ENCODE measurements around the gene WDR19.
A peak's percentile ranks its signal among the peaks of the same experiment; 100 is the strongest.

Gene WDR19

GRCh38 chr4:39308611-39309010, 126.3 kb downstream of the WDR19 start:
- Histone ChIP-seq H3K4me3 (no peak overlapping the region), H3K4me1 (no peaks in the 10 kb centered on the region), H3K27ac (peak overlapping the region in 1 of 2 donors; percentile 36), H3K9me3 (no peaks in the 10 kb centered on the region), H3K36me3 (peaks cover 53 to 89% (median 68%) of the 10 kb centered on the region in 3 donors), H3K27me3 (no peaks in the 10 kb centered on the region)
- intact Hi-C loops (cut with DNase I; ENCODE audit: low total_unique reads), result no loop called here
- no peak for DNase-seq
- no peak for TF ChIP-seq CTCF (IDR thresholded peaks at IDR 0.05)

GRCh38 chr4:39312816-39313215, 130.5 kb downstream of the WDR19 start:
- H3K9me3 ChIP-seq, result no peaks in the 10 kb centered on the region
- H3K27ac ChIP-seq, result no peak overlapping the region
- no peak for DNase-seq
- no peak overlapping the region for H3K4me3 ChIP-seq
- H3K27me3 ChIP-seq, result no peaks in the 10 kb centered on the region
- intact Hi-C loops (cut with DNase I; ENCODE audit: low total_unique reads), result no loop called here
- no peaks in the 10 kb centered on the region for H3K4me1 ChIP-seq
- no peak for TF ChIP-seq CTCF (IDR thresholded peaks at IDR 0.05)
- H3K36me3 ChIP-seq, result peaks cover 36 to 76% (median 57%) of the 10 kb centered on the region in 3 donors

DNA sequence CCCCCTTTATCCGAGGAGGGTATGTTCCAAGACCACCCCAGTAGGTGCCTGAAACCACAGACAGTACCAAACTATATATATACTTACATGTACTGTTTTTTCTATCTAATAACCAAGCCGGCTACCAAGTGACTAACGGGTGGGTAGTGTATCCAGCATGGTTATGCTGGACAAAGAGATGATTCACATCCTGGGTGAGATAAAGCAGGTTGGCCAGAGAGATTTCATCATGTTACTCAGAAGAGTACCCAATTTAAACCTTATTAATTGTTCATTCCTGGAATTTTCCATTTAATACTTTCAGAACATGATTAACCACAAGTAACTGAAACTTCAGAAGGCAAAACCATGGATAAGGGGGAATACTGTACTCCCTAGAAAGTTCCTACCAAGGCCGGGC, 137.3 kb downstream of the WDR19 start:
- no peaks in the 10 kb centered on the region for H3K27me3 ChIP-seq
- H3K36me3 ChIP-seq, result peaks cover 34 to 57% (median 35%) of the 10 kb centered on the region in 3 donors
- intact Hi-C loops (cut with DNase I; ENCODE audit: low total_unique reads), result loop anchor here (2.0 kb wide), 1 partner anchor 15 kb away; no protein-coding TSS in a partner anchor
- H3K4me1 ChIP-seq, result no peaks in the 10 kb centered on the region
- H3K9me3 ChIP-seq, result no peaks in the 10 kb centered on the region
- TF ChIP-seq CTCF (IDR thresholded peaks at IDR 0.05), result no peak
- no peak overlapping the region for H3K4me3 ChIP-seq
- no peak for DNase-seq
- no peak overlapping the region for H3K27ac ChIP-seq

DNA sequence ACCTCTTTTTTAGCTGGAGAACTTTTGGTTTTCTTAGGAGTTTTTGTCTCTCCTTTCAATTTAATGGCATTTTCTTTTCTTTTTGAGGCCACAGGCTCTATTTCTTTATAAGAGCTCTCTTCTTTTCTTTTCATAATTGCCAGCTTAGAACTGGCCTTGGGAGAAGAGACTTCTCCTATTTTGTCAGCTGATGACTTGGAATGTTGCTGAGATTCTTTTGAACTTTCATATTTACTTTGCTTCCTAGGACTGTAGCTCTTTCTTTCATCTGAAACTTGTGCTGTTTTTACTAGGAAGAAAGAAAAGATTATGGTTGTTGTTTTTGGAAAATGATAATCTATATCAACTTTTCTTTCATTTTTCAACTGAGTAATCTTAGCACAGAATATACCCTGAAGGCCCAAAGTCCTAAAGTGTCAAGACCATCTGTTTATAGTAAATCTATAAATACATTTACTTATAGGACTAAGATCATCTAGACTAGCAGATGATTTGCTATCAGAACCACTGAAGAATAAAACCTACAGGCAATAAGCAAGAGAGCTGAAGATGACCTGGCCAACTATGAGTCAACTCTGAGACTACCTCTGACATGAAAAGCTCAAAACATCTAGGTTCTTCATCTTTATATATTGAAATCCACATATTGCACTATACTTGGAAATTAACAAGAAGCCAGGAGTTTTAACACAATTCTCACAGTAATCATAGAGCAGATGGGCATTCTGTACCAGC, 138.2 kb downstream of the WDR19 start:
- intact Hi-C loops (cut with DNase I; ENCODE audit: low total_unique reads), result loop anchor here (2.0 kb wide), 1 partner anchor 16 kb away; no protein-coding TSS in a partner anchor
- Histone ChIP-seq H3K4me3 (no peak overlapping the region), H3K4me1 (no peaks in the 10 kb centered on the region), H3K9me3 (no peaks in the 10 kb centered on the region), H3K27me3 (no peaks in the 10 kb centered on the region), H3K27ac (no peak overlapping the region), H3K36me3 (peaks cover 29 to 56% (median 38%) of the 10 kb centered on the region in 3 donors)
- TF ChIP-seq CTCF (IDR thresholded peaks at IDR 0.05), result no peak
- no peak for DNase-seq

GRCh38 chr4:39323821-39324220, 141.5 kb downstream of the WDR19 start:
- no peak overlapping the region for H3K4me3 ChIP-seq
- no peak overlapping the region for H3K27ac ChIP-seq
- no peaks in the 10 kb centered on the region for H3K4me1 ChIP-seq
- DNase-seq, result no peak
- H3K9me3 ChIP-seq, result no peaks in the 10 kb centered on the region
- no peak for TF ChIP-seq CTCF (IDR thresholded peaks at IDR 0.05)
- H3K27me3 ChIP-seq, result no peaks in the 10 kb centered on the region
- peaks cover 21 to 41% (median 34%) of the 10 kb centered on the region in 3 donors for H3K36me3 ChIP-seq
- intact Hi-C loops (cut with DNase I; ENCODE audit: low total_unique reads), result no loop called here
